Suprapubic skin (tissue), 4 donors: ENCODE data around the gene SIRT3.

Experiments used
- CTCF ChIP-seq, 2 donors: fragments of 200-600 bp in 1 of 2; fragments of 450-650 bp in 1 of 2; sonication (generic) in 1 of 2; IDR thresholded peaks; one replicate each; pipeline ENCODE4 v1.5.1; 2016 to 2019; ENCODE audit warnings: antibody characterized with exemption in 2 of 2, mild to moderate bottlenecking in 1 of 2, moderate library complexity in 1 of 2
- EP300 ChIP-seq: sonication (generic); formaldehyde crosslinking; IDR thresholded peaks from one replicate; pipeline ENCODE4 v1.6.1; 2017; ENCODE audit warnings: antibody characterized with exemption
- POLR2A ChIP-seq, 2 donors: fragments of 450-650 bp; IDR thresholded peaks; one replicate each; pipeline ENCODE4 v1.6.1; 2017; ENCODE audit warnings: antibody characterized with exemption in 2 of 2, mild to moderate bottlenecking in 2 of 2, moderate library complexity in 2 of 2
- POLR2AphosphoS5 ChIP-seq, 3 donors: sonication (generic); formaldehyde crosslinking; IDR thresholded peaks; one replicate each; pipeline ENCODE4 v1.6.1; 2017; ENCODE audit warnings: antibody characterized with exemption in 3 of 3

GRCh38 chr11:204587-205109 is 31.5 kb downstream of the SIRT3 start:
- TF ChIP-seq EP300 (no peak), POLR2A (IDR thresholded peaks at IDR 0.05) (no peak), CTCF (IDR thresholded peaks at IDR 0.05) (no peak), POLR2AphosphoS5 (IDR thresholded peaks at IDR 0.05) (no peak)
